Breast epithelium (tissue), 4 donors: Measurements from ENCODE around the gene STXBP6. TPM values are rescaled to one million over a fixed set of nuclear protein-coding genes. Genes with fewer than 3 reads are reported as not detected.
"Not testable (repeated sequence)": the region's sequence is repeated elsewhere in the genome, so short reads cannot be mapped to it uniquely, and the experiment has no call there.

Source experiments
- DNase-seq, 2 donors: peaks; one replicate each; pipeline ENCODE4 v3.0.0-alpha.2; 2019; ENCODE audit warnings: low spot score in 2 of 2
- H3K27ac ChIP-seq, 2 donors: fragments of 200-600 bp; sonication (generic) in 1 of 2; one replicate each; pipeline ENCODE4 v1.5.1; 2016 to 2019; ENCODE audit warnings: mild to moderate bottlenecking in 1 of 2
- H3K27me3 ChIP-seq, 2 donors: fragments of 200-600 bp; sonication (generic) in 1 of 2; one replicate each; pipeline versions ENCODE4 v1.5.1 to v1.6.0; 2017 to 2019; ENCODE audit warnings: control low read depth in 1 of 2, mild to moderate bottlenecking in 1 of 2
- H3K36me3 ChIP-seq: fragments of 200-600 bp; one replicate; pipeline ENCODE4 v1.5.1; 2019
- H3K4me1 ChIP-seq, 2 donors: fragments of 200-600 bp; sonication (generic); one replicate each; pipeline ENCODE4 v1.5.1; 2016 to 2019; ENCODE audit warnings: control low read depth in 1 of 2
- H3K4me3 ChIP-seq, 3 donors: fragments of 200-600 bp; sonication (generic); 1 replicate in 2 of 3; 2 replicates in 1 of 3; pipeline ENCODE4 v1.5.1; 2016 to 2019; ENCODE audit warnings: mild to moderate bottlenecking in 3 of 3, moderate library complexity in 2 of 3
- H3K9me3 ChIP-seq, 2 donors: fragments of 200-600 bp; sonication (generic) in 1 of 2; one replicate each; pipeline ENCODE4 v1.5.1; 2016 to 2019; ENCODE audit warnings: control low read depth in 1 of 2
- POLR2A ChIP-seq: fragments of 450-650 bp; IDR thresholded peaks from one replicate; pipeline ENCODE4 v1.6.1; 2016; ENCODE audit warnings: antibody characterized with exemption, mild to moderate bottlenecking, moderate library complexity
- POLR2AphosphoS5 ChIP-seq, 3 donors: sonication (generic); formaldehyde crosslinking; IDR thresholded peaks; one replicate each; pipeline ENCODE4 v1.6.1; 2017; ENCODE audit warnings: antibody characterized with exemption in 3 of 3
- intact Hi-C: fragments of 100-400 bp; cut with DNase I; formaldehyde crosslinking; loops from one replicate; pipeline ENCODE4 v1.15.1; 2023; ENCODE audit warnings: low total_unique reads
- total RNA-seq, 3 donors: library from RNA; depleted of rRNA; stranded (reverse); fragments of >200 nt; gene quantifications; one replicate each; pipeline ENCODE4 v1.1.0, GENCODE V29; 2016
- TF ChIP-seq, protein P1 (sequence below), 3 donors: fragments of 450-650 bp; IDR thresholded peaks; one replicate each; pipeline ENCODE4 v1.5.1; 2016 to 2017; ENCODE audit warnings: antibody characterized with exemption in 3 of 3, mild to moderate bottlenecking in 3 of 3, moderate library complexity in 3 of 3

STXBP6 gene
- total RNA-seq, 3 donors from 2014 or later: 2.6 to 8.3 (median 5.3) TPM

DNA sequence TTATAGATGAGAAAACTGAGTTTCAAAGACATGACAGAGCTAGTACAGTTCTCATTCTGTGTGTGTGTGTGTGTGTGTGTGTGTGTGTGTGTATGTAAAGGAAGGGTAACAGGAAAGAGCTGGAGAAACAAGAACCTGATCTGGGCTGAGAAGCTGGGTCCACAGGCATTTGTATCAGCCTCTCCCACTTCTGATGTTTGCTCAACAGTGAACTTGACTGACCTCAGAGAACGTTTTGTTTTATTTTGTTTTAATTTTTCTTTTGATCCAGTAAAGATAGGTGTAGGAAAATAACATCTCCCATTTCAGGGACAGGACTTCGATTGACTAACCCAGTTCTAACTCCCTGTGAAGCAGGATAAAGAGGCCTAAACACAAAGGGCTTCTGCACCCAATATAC lies 85.4 kb downstream of the STXBP6 start:
- Histone ChIP-seq H3K4me3 (no peak overlapping the region), H3K4me1 (no peaks in the 10 kb centered on the region), H3K36me3 (no peaks in the 10 kb centered on the region), H3K9me3 (no peaks in the 10 kb centered on the region), H3K27ac (no peak overlapping the region), H3K27me3 (no peaks in the 10 kb centered on the region)
- TF ChIP-seq POLR2AphosphoS5 (IDR thresholded peaks at IDR 0.05) (no peak), POLR2A (no peak)
- TF ChIP-seq, protein P1, sequence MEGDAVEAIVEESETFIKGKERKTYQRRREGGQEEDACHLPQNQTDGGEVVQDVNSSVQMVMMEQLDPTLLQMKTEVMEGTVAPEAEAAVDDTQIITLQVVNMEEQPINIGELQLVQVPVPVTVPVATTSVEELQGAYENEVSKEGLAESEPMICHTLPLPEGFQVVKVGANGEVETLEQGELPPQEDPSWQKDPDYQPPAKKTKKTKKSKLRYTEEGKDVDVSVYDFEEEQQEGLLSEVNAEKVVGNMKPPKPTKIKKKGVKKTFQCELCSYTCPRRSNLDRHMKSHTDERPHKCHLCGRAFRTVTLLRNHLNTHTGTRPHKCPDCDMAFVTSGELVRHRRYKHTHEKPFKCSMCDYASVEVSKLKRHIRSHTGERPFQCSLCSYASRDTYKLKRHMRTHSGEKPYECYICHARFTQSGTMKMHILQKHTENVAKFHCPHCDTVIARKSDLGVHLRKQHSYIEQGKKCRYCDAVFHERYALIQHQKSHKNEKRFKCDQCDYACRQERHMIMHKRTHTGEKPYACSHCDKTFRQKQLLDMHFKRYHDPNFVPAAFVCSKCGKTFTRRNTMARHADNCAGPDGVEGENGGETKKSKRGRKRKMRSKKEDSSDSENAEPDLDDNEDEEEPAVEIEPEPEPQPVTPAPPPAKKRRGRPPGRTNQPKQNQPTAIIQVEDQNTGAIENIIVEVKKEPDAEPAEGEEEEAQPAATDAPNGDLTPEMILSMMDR (IDR thresholded peaks at IDR 0.05): no peak
- intact Hi-C loops: no loop called here
- DNase-seq: no peak

DNA sequence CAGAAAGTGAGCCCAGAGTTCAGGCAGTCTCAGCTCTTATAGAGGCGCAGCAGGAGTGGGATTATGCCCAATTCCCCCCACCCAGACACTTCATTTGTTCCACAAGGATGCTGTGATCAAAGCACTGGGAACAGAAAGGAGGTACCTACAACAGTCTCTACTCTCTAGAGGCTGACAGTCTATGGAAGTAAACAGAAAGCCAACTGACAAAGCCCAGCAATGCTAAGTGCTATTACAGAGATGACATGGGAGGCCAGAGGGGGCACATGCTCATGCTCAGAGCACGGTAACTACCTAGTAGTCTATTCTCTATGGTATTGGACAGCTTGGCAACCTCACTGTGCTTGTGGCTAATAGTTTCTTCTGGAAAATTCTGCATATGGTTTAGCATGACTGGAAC lies 85.9 kb downstream of the STXBP6 start:
- TF ChIP-seq, protein P1 (IDR thresholded peaks at IDR 0.05): no peak
- TF ChIP-seq POLR2A (no peak), POLR2AphosphoS5 (IDR thresholded peaks at IDR 0.05) (no peak)
- Histone ChIP-seq H3K27ac (no peak overlapping the region), H3K4me3 (no peak overlapping the region), H3K27me3 (no peaks in the 10 kb centered on the region), H3K9me3 (no peaks in the 10 kb centered on the region), H3K4me1 (no peaks in the 10 kb centered on the region), H3K36me3 (no peaks in the 10 kb centered on the region)
- no peak for DNase-seq
- intact Hi-C loops: no loop called here

DNA sequence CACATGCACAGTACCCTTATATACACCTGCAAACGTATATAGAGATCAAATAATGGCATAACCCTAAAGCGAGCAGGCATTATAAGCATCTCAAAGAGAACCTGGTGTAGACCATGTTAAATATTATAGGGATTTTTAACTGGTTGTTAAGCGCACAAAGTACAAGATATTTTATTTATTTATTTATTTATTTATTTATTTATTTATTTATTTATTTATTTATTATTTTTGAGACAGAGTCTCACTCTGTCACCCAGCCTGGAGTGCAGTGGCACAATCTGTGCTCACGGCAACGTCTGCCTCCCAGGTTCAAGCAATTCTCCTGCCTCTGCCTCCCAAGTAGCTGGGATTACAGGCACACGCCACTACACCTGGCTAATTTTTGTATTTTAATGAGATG lies 87.8 kb downstream of the STXBP6 start:
- H3K4me1 ChIP-seq, H3K27me3 ChIP-seq, intact Hi-C loops, H3K27ac ChIP-seq, H3K9me3 ChIP-seq, H3K36me3 ChIP-seq, H3K4me3 ChIP-seq, DNase-seq: not testable (repeated sequence)

DNA sequence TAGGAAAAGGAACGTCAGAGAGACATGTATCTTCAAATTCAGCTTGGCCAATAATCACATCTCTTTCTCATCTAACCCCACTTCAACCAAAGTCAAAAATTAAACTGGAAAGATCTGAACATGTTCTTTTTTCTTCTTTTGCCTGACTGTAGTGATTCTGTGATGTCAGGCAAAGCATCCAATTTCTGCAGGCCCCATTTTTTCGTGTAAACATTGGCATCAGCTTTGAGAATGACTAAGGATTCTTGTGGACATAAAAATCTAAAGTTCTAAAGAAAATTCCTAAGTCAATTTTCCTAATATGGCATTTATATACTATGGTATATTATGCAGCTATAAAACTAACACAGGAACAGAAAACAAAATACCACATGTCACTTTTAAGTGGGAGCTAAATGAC lies 89.1 kb downstream of the STXBP6 start:
- Histone ChIP-seq H3K27me3 (no peaks in the 10 kb centered on the region), H3K36me3 (no peaks in the 10 kb centered on the region), H3K4me3 (no peak overlapping the region), H3K9me3 (no peaks in the 10 kb centered on the region), H3K27ac (no peak overlapping the region), H3K4me1 (no peaks in the 10 kb centered on the region)
- intact Hi-C loops: no loop called here
- no peak for DNase-seq
- no peak for TF ChIP-seq POLR2A
- TF ChIP-seq, protein P1 (IDR thresholded peaks at IDR 0.05): no peak
- TF ChIP-seq POLR2AphosphoS5 (IDR thresholded peaks at IDR 0.05): no peak

DNA sequence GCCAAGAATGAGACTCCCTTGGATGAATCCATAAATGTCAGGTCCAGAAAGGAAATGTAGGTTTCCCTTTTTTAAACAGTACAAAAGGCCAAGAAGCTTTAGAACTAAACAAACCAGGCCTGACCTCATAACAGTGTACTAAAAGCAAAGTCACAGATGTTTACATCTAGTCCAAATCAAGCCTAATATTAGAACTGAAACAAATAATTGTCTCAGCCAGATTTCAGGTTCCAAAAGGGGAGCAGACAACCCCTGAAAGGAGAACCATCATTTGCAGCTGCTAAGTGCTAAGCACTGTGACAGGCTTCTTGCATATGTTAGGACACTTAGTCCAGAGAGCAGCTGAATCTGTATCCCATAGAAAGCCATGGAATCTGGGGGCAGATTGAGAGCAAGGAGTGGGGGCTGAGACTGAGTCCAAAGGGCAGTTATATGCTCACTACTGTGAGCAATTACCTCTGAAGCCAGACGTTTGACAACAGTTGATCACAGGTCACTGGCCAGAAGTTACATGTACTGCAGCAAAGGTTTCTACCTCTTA lies 90.1 kb downstream of the STXBP6 start:
- Histone ChIP-seq H3K4me1 (no peaks in the 10 kb centered on the region), H3K36me3 (no peaks in the 10 kb centered on the region), H3K4me3 (no peak overlapping the region), H3K9me3 (no peaks in the 10 kb centered on the region), H3K27ac (no peak overlapping the region), H3K27me3 (no peaks in the 10 kb centered on the region)
- TF ChIP-seq POLR2A: no peak
- no peak for TF ChIP-seq POLR2AphosphoS5 (IDR thresholded peaks at IDR 0.05)
- TF ChIP-seq, protein P1 (IDR thresholded peaks at IDR 0.05): no peak
- intact Hi-C loops: no loop called here
- no peak for DNase-seq

DNA sequence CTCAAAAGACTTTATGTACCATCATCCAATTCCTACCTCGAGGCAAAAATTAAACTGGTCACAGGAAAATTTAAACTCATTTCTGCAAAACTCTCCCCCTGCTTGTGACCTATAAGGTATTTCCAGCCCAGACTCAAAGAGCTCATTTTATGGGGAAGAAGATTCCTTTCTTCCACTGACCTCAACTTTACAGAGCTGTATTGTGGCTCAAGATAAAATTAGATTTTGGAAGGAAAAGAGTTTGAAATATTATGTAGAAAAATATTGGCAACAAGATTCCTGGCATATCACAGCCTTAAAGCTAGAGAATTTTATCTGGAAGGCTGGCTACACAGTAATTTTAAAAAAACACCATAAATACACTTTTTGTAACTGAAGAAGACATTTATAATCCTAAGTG lies 91.7 kb downstream of the STXBP6 start:
- Histone ChIP-seq H3K27ac (no peak overlapping the region), H3K4me1 (no peaks in the 10 kb centered on the region), H3K36me3 (no peaks in the 10 kb centered on the region), H3K4me3 (no peak overlapping the region), H3K27me3 (no peaks in the 10 kb centered on the region), H3K9me3 (no peaks in the 10 kb centered on the region)
- TF ChIP-seq, protein P1 (IDR thresholded peaks at IDR 0.05): no peak
- TF ChIP-seq POLR2AphosphoS5 (IDR thresholded peaks at IDR 0.05) (no peak), POLR2A (no peak)
- intact Hi-C loops: no loop called here
- no peak for DNase-seq
